H1 (cell line): Measurements from ENCODE around the gene THOC6. TPM values are rescaled to one million over a fixed set of nuclear protein-coding genes. Genes with fewer than 3 reads are reported as not detected.
A peak's percentile ranks its signal among the peaks of the same experiment; 100 is the strongest.

ENCODE experiments used
- CTCF ChIA-PET: fragments of 300-600 bp; sonication (Branson Sonifier 250); formaldehyde crosslinking; loops from one replicate; lab custom pipeline; 2021; ENCODE audit not compliant: partially characterized antibody; lab: Charles Lee
- POLR2A ChIA-PET: fragments of 300-600 bp; sonication (Branson Sonifier 250); formaldehyde crosslinking; loops from one replicate; lab custom pipeline; 2021; ENCODE audit warnings: inconsistent platforms; ENCODE audit not compliant: partially characterized antibody; lab: Charles Lee
- DNase-seq, 2 experiments: peaks; one replicate each; pipeline versions ENCODE4 v3.0.0 to v3.0.0-alpha.2; 2010 to 2022; ENCODE audit warnings: low spot score in 2 of 2, low read depth in 1 of 2, mixed read lengths in 1 of 2
- FAIRE-seq: peaks from 2 replicates; lab custom pipeline; 2011; peaks lifted over from hg19 to GRCh38; lab: Jason Lieb, UNC
- H2AFZ ChIP-seq: 2 replicates; pipeline ENCODE4 v1.8.1; 2012; ENCODE audit warnings: low read length, inconsistent platforms
- H2AK5ac ChIP-seq: 2 replicates; pipeline ENCODE4 v1.6.1; 2013; ENCODE audit warnings: low read depth, low read length
- H2BK120ac ChIP-seq: replicated peaks from 2 replicates; pipeline ENCODE3; 2013; ENCODE audit warnings: low read depth, low read length, inconsistent platforms
- H2BK12ac ChIP-seq: 2 replicates; pipeline ENCODE4 v1.6.1; 2013; ENCODE audit warnings: low read depth, low read length
- H2BK15ac ChIP-seq: 2 replicates; pipeline ENCODE4 v1.6.1; 2013; ENCODE audit warnings: low read length
- H2BK20ac ChIP-seq: 2 replicates; pipeline ENCODE4 v1.6.1; 2013; ENCODE audit warnings: low read length
- H2BK5ac ChIP-seq: 2 replicates; pipeline ENCODE4 v1.6.1; 2013; ENCODE audit warnings: low read depth, low read length
- H3K14ac ChIP-seq: 2 replicates; pipeline ENCODE4 v1.6.1; 2013; ENCODE audit warnings: inconsistent platforms; ENCODE audit not compliant: insufficient read length
- H3K18ac ChIP-seq: 2 replicates; pipeline ENCODE4 v1.6.1; 2013; ENCODE audit warnings: low read length; ENCODE audit errors: extremely low read depth
- H3K23ac ChIP-seq: 2 replicates; pipeline ENCODE4 v1.6.1; 2013; ENCODE audit warnings: inconsistent platforms; ENCODE audit not compliant: insufficient read length
- H3K23me2 ChIP-seq: 2 replicates; pipeline ENCODE4 v1.6.1; 2013; ENCODE audit warnings: low read depth, low read length
- H3K27ac ChIP-seq: 2 replicates; pipeline ENCODE4 v1.6.1; 2011; ENCODE audit warnings: low read depth, low read length, inconsistent platforms
- H3K27me3 ChIP-seq, 4 experiments: replicated peaks in 1 of 4; 1 replicate in 1 of 4; 2 replicates in 3 of 4; pipeline versions ENCODE4 v1.6.1 to v1.8.1; 2011 to 2013; ENCODE audit warnings: low read length in 3 of 4, mild to moderate bottlenecking in 3 of 4, inconsistent platforms in 2 of 4, mixed read lengths in 2 of 4, moderate library complexity in 1 of 4; ENCODE audit not compliant: control insufficient read depth in 3 of 4, insufficient read depth in 3 of 4; ENCODE audit errors: extremely low read depth in 1 of 4
- H3K36me3 ChIP-seq, 4 experiments: 2 replicates each; pipeline versions ENCODE4 v1.6.1 to v1.8.1; 2011 to 2013; ENCODE audit warnings: mild to moderate bottlenecking in 4 of 4, low read length in 3 of 4, moderate library complexity in 2 of 4, control low read depth in 1 of 4, inconsistent platforms in 1 of 4; ENCODE audit not compliant: insufficient read depth in 4 of 4, control insufficient read depth in 2 of 4
- H3K4ac ChIP-seq: replicated peaks from 2 replicates; pipeline ENCODE3; 2013; ENCODE audit warnings: low read length, low read depth, mixed read lengths, inconsistent platforms; ENCODE audit not compliant: insufficient read length
- H3K4me1 ChIP-seq, 4 experiments: replicated peaks in 1 of 4; 1 replicate in 1 of 4; 2 replicates in 3 of 4; pipeline versions ENCODE4 v1.6.1 to v1.8.1; 2011 to 2013; ENCODE audit warnings: low read length in 3 of 4, inconsistent platforms in 2 of 4, mixed read lengths in 1 of 4; ENCODE audit not compliant: insufficient read depth in 4 of 4, control insufficient read depth in 3 of 4
- H3K4me2 ChIP-seq, 2 experiments: 2 replicates each; pipeline versions ENCODE4 v1.6.1 to v1.8.1; 2011 to 2013; ENCODE audit warnings: low read depth in 2 of 2, low read length in 2 of 2, control low read depth in 1 of 2, inconsistent platforms in 1 of 2, mild to moderate bottlenecking in 1 of 2; ENCODE audit not compliant: insufficient read depth in 1 of 2
- H3K4me3 ChIP-seq, 4 experiments: fragments of 200-600, 300-600 bp in 1 of 4; sonication (generic), shearing (Covaris generic), sonication (Bioruptor Twin) in 1 of 4; 2 replicates each; pipeline versions ENCODE4 v1.5.1 to v1.8.1; 2011 to 2016; ENCODE audit warnings: low read length in 4 of 4, low read depth in 3 of 4, control low read depth in 2 of 4, inconsistent platforms in 2 of 4, mild to moderate bottlenecking in 2 of 4, mixed read lengths in 1 of 4, moderate library complexity in 1 of 4; ENCODE audit not compliant: insufficient read depth in 2 of 4; ENCODE audit errors: extremely low read depth in 1 of 4
- H3K56ac ChIP-seq: replicated peaks from 2 replicates; pipeline ENCODE3; 2013; ENCODE audit warnings: low read depth, mild to moderate bottlenecking, mixed read lengths, low read length, inconsistent platforms; ENCODE audit not compliant: insufficient read length
- H3K79me1 ChIP-seq: 2 replicates; pipeline ENCODE4 v1.6.1; 2013; ENCODE audit warnings: low read depth, low read length, control low read depth
- H3K79me2 ChIP-seq, 2 experiments: 2 replicates each; pipeline versions ENCODE4 v1.6.1 to v1.8.1; 2012 to 2013; ENCODE audit warnings: low read length in 2 of 2, mild to moderate bottlenecking in 2 of 2, inconsistent platforms in 1 of 2; ENCODE audit not compliant: insufficient read depth in 2 of 2, control insufficient read depth in 1 of 2
- H3K9ac ChIP-seq, 4 experiments: replicated peaks in 1 of 4; 1 replicate in 1 of 4; 2 replicates in 3 of 4; pipeline versions ENCODE4 v1.6.1 to v1.8.1; 2011 to 2013; ENCODE audit warnings: low read depth in 3 of 4, low read length in 3 of 4, control low read depth in 2 of 4, mild to moderate bottlenecking in 2 of 4, moderate library complexity in 2 of 4, inconsistent platforms in 1 of 4; ENCODE audit errors: extremely low read depth in 1 of 4
- H3K9me3 ChIP-seq, 2 experiments: 2 replicates each; pipeline versions ENCODE4 v1.6.1 to v1.8.1; 2012 to 2013; ENCODE audit warnings: mild to moderate bottlenecking in 2 of 2, moderate library complexity in 2 of 2, control low read depth in 1 of 2, inconsistent platforms in 1 of 2, low read depth in 1 of 2, low read length in 1 of 2, mixed read lengths in 1 of 2; ENCODE audit not compliant: insufficient read depth in 2 of 2
- H4K20me1 ChIP-seq, 2 experiments: replicated peaks in 1 of 2; 2 replicates each; pipeline versions ENCODE3 to v1.8.1; 2011 to 2013; ENCODE audit warnings: inconsistent platforms in 2 of 2, low read length in 2 of 2, mild to moderate bottlenecking in 1 of 2; ENCODE audit not compliant: insufficient read depth in 2 of 2, control insufficient read depth in 1 of 2
- H4K5ac ChIP-seq: 2 replicates; pipeline ENCODE4 v1.6.1; 2013; ENCODE audit warnings: low read length, low read depth, mixed read lengths, inconsistent platforms; ENCODE audit not compliant: insufficient read length
- H4K8ac ChIP-seq: 2 replicates; pipeline ENCODE4 v1.8.0; 2013; ENCODE audit warnings: mild to moderate bottlenecking, moderate library complexity, low read length, inconsistent platforms; ENCODE audit not compliant: insufficient read depth; ENCODE audit errors: extremely low read depth
- H4K91ac ChIP-seq: replicated peaks from 2 replicates; pipeline ENCODE3; 2013; ENCODE audit warnings: low read length, mixed read lengths, inconsistent platforms; ENCODE audit not compliant: insufficient read length
- CHD2 ChIP-seq: IDR thresholded peaks from 2 replicates; pipeline ENCODE4 v1.6.1; 2012; ENCODE audit warnings: low read length, improper control_type of control experiment
- TAF7 ChIP-seq: optimal IDR thresholded peaks from 2 replicates; pipeline ENCODE3; 2011; ENCODE audit warnings: low read depth, mild to moderate bottlenecking, inconsistent platforms, low read length, moderate library complexity, borderline replicate concordance
- whole genome bisulfite sequencing, 2 experiments: shearing (Covaris generic) in 1 of 2; methylation state at CpG; one replicate each; pipeline versions ENCODE4 v1.1.6 to v1.1.7; 2013 to 2015; ENCODE audit warnings: low lambda C conversion rate in 2 of 2, mixed read lengths in 2 of 2, inconsistent platforms in 1 of 2, low coverage in 1 of 2, missing lambda C conversion rate in 1 of 2; ENCODE audit not compliant: insufficient replicate concordance in 2 of 2, insufficient coverage in 1 of 2, insufficient read length in 1 of 2; ENCODE audit errors: extremely low coverage in 1 of 2, missing lambda C conversion rate in 1 of 2; 5-methylcytosine and 5-hydroxymethylcytosine counted together
- polyA plus RNA-seq, 7 experiments: library from polyadenylated mRNA; depleted of rRNA in 3 of 7; stranded (reverse) in 5 of 7; unstranded in 2 of 7; fragments of >200 nt in 5 of 7; fragments of 200-250 nt in 2 of 7; gene quantifications; 1 replicate in 5 of 7; 2 replicates in 1 of 7; 4 replicates in 1 of 7; pipeline versions ENCODE4 v1.2.1 to v1.2.3, GENCODE V29; 2011 to 2013; ENCODE audit warnings: missing spikeins in 2 of 7, mixed read lengths in 2 of 7
- total RNA-seq: library from RNA; stranded (reverse); fragmentation: NEBNext Ultra II Directional; extraction: Animal tissue kit (Norgen Biotek cat#: 25700); gene quantifications from 2 replicates; pipeline ENCODE4 v1.2.1, GENCODE V29; 2021

The THOC6 gene
- total and polyA plus RNA-seq, 2 of the 8 experiments (the other 6 are each of a cell fraction or from before 2014, with no cell fraction given): 78.5 to 111 TPM

GRCh38 chr16:3054965-3055733 is 31.3 kb downstream of the THOC6 start:
- Histone ChIP-seq H3K79me2 (no peaks in the 10 kb centered on the region), H4K91ac (no peak overlapping the region), H3K4me1 (peaks cover 4 to 16% (median 5%) of the 10 kb centered on the region in 4 experiments; a peak in 6 of 7 replicates), H2AFZ (no peak overlapping the region), H2AK5ac (0 out of 2 replicates have a peak overlapping the region, but pooled peaks have one; percentile 53), H3K4ac (no peak overlapping the region), H3K23me2 (peaks cover 7% of the 10 kb centered on the region; the same call in 1 of the 2 replicates), H2BK20ac (no peak overlapping the region), H3K14ac (no peak overlapping the region), H3K27me3 (no peaks in the 10 kb centered on the region; a peak in 1 of 7 replicates), H4K20me1 (peaks cover 7 to 16% of the 10 kb centered on the region in 2 experiments)
- no peak for DNase-seq
- CTCF ChIA-PET: interaction anchor here (0.7 to 6.6 kb wide), 6 partner anchors 10 to 74 kb away, joined by 3 to 88 read pairs (median 10); no protein-coding TSS in a partner anchor
- POLR2A ChIA-PET: interaction anchor here (1.1 to 12.7 kb wide), 17 partner anchors 8 to 80 kb away, joined by 3 to 140 read pairs (median 5); partner anchors contain the start of genes CLDN6, HCFC1R1, THOC6 and TNFRSF12A
- TF ChIP-seq CHD2 (no peak), TAF7 (no peak)
- TF ChIP-seq, all 59 proteins: peak for 0
- H3K23ac ChIP-seq: no peak overlapping the region
- H3K9me3 ChIP-seq: no peaks in the 10 kb centered on the region
- no peak overlapping the region for H3K4me2 ChIP-seq
- H2BK5ac ChIP-seq: no peak overlapping the region
- H4K8ac ChIP-seq: no peak overlapping the region
- 81% methylated on average over 17 of the region's 17 CpGs; no CpG with 5 or more reads in 1 of the 2 experiments for whole genome bisulfite sequencing, 2 experiments
- H4K5ac ChIP-seq: no peak overlapping the region
- no peak overlapping the region for H3K18ac ChIP-seq
- FAIRE-seq: no peak
- H2BK12ac ChIP-seq: no peak overlapping the region
- H3K56ac ChIP-seq: no peak overlapping the region
- H3K9ac ChIP-seq: no peak overlapping the region; a peak in 1 of 7 replicates
- H3K36me3 ChIP-seq: no peaks in the 10 kb centered on the region; a peak in 1 of 8 replicates
- H3K27ac ChIP-seq: no peak overlapping the region
- H2BK15ac ChIP-seq: no peak overlapping the region
- H3K4me3 ChIP-seq: no peak overlapping the region
- no peak overlapping the region for H2BK120ac ChIP-seq
- H3K79me1 ChIP-seq: no peaks in the 10 kb centered on the region
